ENCODE measurements around the gene CDK19.

DNA sequence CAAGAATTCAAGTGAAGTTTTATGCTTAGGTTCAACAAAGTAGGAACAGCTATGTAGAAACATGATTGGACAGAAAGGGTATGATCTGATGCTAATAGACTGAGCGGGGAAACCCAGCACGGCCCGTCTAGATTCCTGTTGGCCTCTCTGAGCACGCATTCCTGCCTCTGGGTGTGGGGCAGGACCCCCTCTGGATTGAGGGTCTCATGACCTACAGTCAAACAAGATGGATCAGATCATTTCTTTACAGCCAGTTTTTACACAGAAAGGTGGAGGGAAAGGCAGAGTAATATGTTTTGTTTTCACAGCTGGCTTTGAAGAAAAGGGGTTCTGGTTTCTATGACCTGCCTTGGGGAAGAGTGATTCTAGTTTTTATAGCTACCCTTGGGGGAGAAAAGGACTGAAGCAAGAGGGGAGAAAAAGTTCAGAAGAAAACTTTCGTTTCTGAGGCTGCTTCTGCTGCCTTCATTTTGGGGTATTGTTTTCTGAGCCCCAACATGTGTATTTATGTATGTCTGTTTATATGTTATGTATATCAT lies 239.3 kb downstream of the CDK19 start:
- TF ChIP-seq LEF1 (IDR thresholded peaks at IDR 0.05; ENCODE audit: borderline replicate concordance) (no peak), SUZ12 (IDR thresholded peaks at IDR 0.05) (no peak), SP1 (IDR thresholded peaks at IDR 0.05) (no peak), BHLHE40 (IDR thresholded peaks at IDR 0.05; ENCODE audit: borderline replicate concordance) (no peak), ARNT (IDR thresholded peaks at IDR 0.05) (no peak), NFRKB (IDR thresholded peaks at IDR 0.05) (no peak), ZNF384 (IDR thresholded peaks at IDR 0.05) (no peak)
- TF ChIP-seq, protein P1, sequence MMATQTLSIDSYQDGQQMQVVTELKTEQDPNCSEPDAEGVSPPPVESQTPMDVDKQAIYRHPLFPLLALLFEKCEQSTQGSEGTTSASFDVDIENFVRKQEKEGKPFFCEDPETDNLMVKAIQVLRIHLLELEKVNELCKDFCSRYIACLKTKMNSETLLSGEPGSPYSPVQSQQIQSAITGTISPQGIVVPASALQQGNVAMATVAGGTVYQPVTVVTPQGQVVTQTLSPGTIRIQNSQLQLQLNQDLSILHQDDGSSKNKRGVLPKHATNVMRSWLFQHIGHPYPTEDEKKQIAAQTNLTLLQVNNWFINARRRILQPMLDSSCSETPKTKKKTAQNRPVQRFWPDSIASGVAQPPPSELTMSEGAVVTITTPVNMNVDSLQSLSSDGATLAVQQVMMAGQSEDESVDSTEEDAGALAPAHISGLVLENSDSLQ (IDR thresholded peaks at IDR 0.05): no peak

All from HEK293T (cell line).